ENCODE measurements around the gene RDX.

DNA sequence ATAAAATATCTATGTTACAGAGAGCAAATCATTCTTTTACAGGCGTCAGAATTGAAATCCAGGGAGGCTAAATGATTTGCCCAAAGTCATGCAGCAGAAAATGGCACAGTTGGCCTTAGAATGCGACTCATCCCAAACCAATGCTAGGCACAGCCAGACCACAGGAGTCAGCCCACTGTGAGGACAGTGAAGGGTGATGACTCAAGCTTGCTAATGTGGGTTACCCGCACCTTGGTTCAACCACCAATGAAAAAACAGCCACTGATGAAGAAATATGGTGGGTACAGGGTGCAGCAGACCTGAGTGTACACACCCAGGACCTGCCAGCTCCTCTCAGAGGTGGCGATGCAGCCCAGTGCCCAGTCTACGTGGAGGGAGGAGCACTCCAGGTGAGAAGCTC, 113.5 kb downstream of the RDX start:
- no peak for TF ChIP-seq FOXK1 (CRISPR knock-in tag; IDR thresholded peaks at IDR 0.05; ENCODE audit: borderline replicate concordance)
- TF ChIP-seq ZBTB7A (IDR thresholded peaks at IDR 0.05; ENCODE audit: borderline replicate concordance, control insufficient read depth, low read depth, low read length), result no peak
- TF ChIP-seq CCAR2 (IDR thresholded peaks at IDR 0.05; ENCODE audit: low read depth, low read length), result no peak
- no peak for TF ChIP-seq MYC (IDR thresholded peaks at IDR 0.05; ENCODE audit: low read depth, low read length)
- no peak for TF ChIP-seq MYC (CRISPR knock-in tag; IDR thresholded peaks at IDR 0.05; ENCODE audit: borderline replicate concordance, low read depth)
- TF ChIP-seq, protein P1, sequence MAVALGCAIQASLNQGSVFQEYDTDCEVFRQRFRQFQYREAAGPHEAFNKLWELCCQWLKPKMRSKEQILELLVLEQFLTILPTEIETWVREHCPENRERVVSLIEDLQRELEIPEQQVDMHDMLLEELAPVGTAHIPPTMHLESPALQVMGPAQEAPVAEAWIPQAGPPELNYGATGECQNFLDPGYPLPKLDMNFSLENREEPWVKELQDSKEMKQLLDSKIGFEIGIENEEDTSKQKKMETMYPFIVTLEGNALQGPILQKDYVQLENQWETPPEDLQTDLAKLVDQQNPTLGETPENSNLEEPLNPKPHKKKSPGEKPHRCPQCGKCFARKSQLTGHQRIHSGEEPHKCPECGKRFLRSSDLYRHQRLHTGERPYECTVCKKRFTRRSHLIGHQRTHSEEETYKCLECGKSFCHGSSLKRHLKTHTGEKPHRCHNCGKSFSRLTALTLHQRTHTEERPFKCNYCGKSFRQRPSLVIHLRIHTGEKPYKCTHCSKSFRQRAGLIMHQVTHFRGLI (CRISPR knock-in tag; IDR thresholded peaks at IDR 0.05), result no peak
- TF ChIP-seq RAD21 (CRISPR knock-in tag; conservative IDR thresholded peaks at IDR 0.05 in 1 of 2, IDR thresholded peaks at IDR 0.05 in 1 of 2), result no peak
- no peak for TF ChIP-seq SPI1 (IDR thresholded peaks at IDR 0.05; ENCODE audit: borderline replicate concordance, low read depth, low read length)
- no peak for TF ChIP-seq NFIC (IDR thresholded peaks at IDR 0.05)
- no peak for TF ChIP-seq SMAD3 (CRISPR knock-in tag; conservative IDR thresholded peaks at IDR 0.05)
- TF ChIP-seq, protein P2, sequence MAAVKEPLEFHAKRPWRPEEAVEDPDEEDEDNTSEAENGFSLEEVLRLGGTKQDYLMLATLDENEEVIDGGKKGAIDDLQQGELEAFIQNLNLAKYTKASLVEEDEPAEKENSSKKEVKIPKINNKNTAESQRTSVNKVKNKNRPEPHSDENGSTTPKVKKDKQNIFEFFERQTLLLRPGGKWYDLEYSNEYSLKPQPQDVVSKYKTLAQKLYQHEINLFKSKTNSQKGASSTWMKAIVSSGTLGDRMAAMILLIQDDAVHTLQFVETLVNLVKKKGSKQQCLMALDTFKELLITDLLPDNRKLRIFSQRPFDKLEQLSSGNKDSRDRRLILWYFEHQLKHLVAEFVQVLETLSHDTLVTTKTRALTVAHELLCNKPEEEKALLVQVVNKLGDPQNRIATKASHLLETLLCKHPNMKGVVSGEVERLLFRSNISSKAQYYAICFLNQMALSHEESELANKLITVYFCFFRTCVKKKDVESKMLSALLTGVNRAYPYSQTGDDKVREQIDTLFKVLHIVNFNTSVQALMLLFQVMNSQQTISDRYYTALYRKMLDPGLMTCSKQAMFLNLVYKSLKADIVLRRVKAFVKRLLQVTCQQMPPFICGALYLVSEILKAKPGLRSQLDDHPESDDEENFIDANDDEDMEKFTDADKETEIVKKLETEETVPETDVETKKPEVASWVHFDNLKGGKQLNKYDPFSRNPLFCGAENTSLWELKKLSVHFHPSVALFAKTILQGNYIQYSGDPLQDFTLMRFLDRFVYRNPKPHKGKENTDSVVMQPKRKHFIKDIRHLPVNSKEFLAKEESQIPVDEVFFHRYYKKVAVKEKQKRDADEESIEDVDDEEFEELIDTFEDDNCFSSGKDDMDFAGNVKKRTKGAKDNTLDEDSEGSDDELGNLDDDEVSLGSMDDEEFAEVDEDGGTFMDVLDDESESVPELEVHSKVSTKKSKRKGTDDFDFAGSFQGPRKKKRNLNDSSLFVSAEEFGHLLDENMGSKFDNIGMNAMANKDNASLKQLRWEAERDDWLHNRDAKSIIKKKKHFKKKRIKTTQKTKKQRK (IDR thresholded peaks at IDR 0.05; ENCODE audit: borderline replicate concordance, low read depth, low read length), result no peak
- TF ChIP-seq MEF2A (IDR thresholded peaks at IDR 0.05; ENCODE audit: control insufficient read depth, low read depth, low read length), result no peak
- no peak for TF ChIP-seq BRF1 (IDR thresholded peaks at IDR 0.05; ENCODE audit: borderline replicate concordance, extremely low read depth, insufficient read length)

Data from K562 (cell line).